Fibroblast of skin of left biceps (primary cell): Measurements from ENCODE around the gene REEP5.
"Not testable (repeated sequence)": the region's sequence is repeated elsewhere in the genome, so short reads cannot be mapped to it uniquely, and the experiment has no call there.

Experiments
- DNase-seq, 2 experiments: peaks; one replicate each; pipeline ENCODE4 v3.0.0-alpha.2; 2013; ENCODE audit warnings: low read depth in 2 of 2

The REEP5 gene

GRCh38 chr5:112933105-112933504 lies 11.1 kb upstream of the REEP5 start:
- no peak for DNase-seq

GRCh38 chr5:112931473-112931872 lies 9.4 kb upstream of the REEP5 start:
- peak in 1 of 2 experiments; percentile 31 for DNase-seq

- DNase-seq: no peak
These were observed 8.0 kb upstream of the REEP5 start for GRCh38 chr5:112930082-112930344.

GRCh38 chr5:112929336-112930081 lies 7.5 kb upstream of the REEP5 start:
- DNase-seq: no peak

GRCh38 chr5:112923988-112924387 lies 2.0 kb upstream of the REEP5 start:
- no peak for DNase-seq

GRCh38 chr5:112923148-112923917 lies 1.3 kb upstream of the REEP5 start:
- no peak for DNase-seq

- DNase-seq: no peak
These were observed 798 bp downstream of the REEP5 start for GRCh38 chr5:112921026-112921832.

- no peak for DNase-seq
These were observed 2.1 kb downstream of the REEP5 start for GRCh38 chr5:112919972-112920371.

- no peak for DNase-seq
These were observed 3.3 kb downstream of the REEP5 start for GRCh38 chr5:112918679-112919078.

- no peak for DNase-seq
These were observed 3.9 kb downstream of the REEP5 start for GRCh38 chr5:112918136-112918535.

GRCh38 chr5:112917453-112917995 lies 4.5 kb downstream of the REEP5 start:
- DNase-seq: no peak

- no peak for DNase-seq
These were observed 6.2 kb downstream of the REEP5 start for GRCh38 chr5:112915831-112916230.

GRCh38 chr5:112914584-112914983 lies 7.4 kb downstream of the REEP5 start:
- DNase-seq: no peak

GRCh38 chr5:112910529-112910928 lies 11.5 kb downstream of the REEP5 start:
- DNase-seq: no peak

GRCh38 chr5:112908854-112909253 lies 13.2 kb downstream of the REEP5 start:
- DNase-seq: no peak

- DNase-seq: no peak
These were observed 14.8 kb downstream of the REEP5 start for GRCh38 chr5:112907166-112907631.

GRCh38 chr5:112906637-112907036 lies 15.4 kb downstream of the REEP5 start:
- DNase-seq: no peak

- not testable (repeated sequence) for DNase-seq
These were observed 17.0 kb downstream of the REEP5 start for GRCh38 chr5:112904996-112905395.

GRCh38 chr5:112902561-112902960 lies 19.5 kb downstream of the REEP5 start:
- no peak for DNase-seq

GRCh38 chr5:112895682-112896081 lies 26.3 kb downstream of the REEP5 start:
- DNase-seq: no peak

GRCh38 chr5:112892776-112893175 lies 29.3 kb downstream of the REEP5 start:
- DNase-seq: no peak

- DNase-seq: not testable (repeated sequence)
These were observed 30.0 kb downstream of the REEP5 start for GRCh38 chr5:112892066-112892465.
